HepG2 (cell line): ENCODE data around the gene CCM2L. TPM values are rescaled to one million over a fixed set of nuclear protein-coding genes. Genes with fewer than 3 reads are reported as not detected.
A peak's percentile ranks its signal among the peaks of the same experiment; 100 is the strongest.

Experiments
- ATAC-seq: fragments of 200-7000 bp; cut with Tn5 transposase; 3 replicates; pipeline ENCODE4 v1.9.1; 2020; ENCODE audit warnings: mild to moderate bottlenecking, moderate library complexity
- BruUV-seq: library from RNA; stranded (reverse); fragments of 400-500 nt; replicated peaks from 2 replicates; lab custom pipeline; 2021; lab: Mats Ljungman, UMichigan
- CTCF ChIA-PET: fragments of 300-600 bp; formaldehyde crosslinking; extraction: SDS; loops from one replicate; lab custom pipeline; 2021; ENCODE audit warnings: low total read pairs, inconsistent platforms, low intra/inter-chr PET ratio; lab: Yijun Ruan, JAX
- POLR2A ChIA-PET: fragments of 350-600 bp; sonication (Branson Sonifier 250); formaldehyde crosslinking; loops from one replicate; lab custom pipeline; 2020; ENCODE audit warnings: antibody characterized with exemption, inconsistent platforms; lab: Yijun Ruan, JAX
- DNase-seq: peaks from one replicate; pipeline ENCODE4 v3.0.0-alpha.2; 2015; ENCODE audit warnings: low spot score
- FAIRE-seq: peaks from 3 replicates; lab custom pipeline; 2011; peaks lifted over from hg19 to GRCh38; lab: Jason Lieb, UNC
- H2AFZ ChIP-seq: one replicate; pipeline ENCODE4 v1.6.1; 2011; ENCODE audit warnings: low read length, inconsistent platforms
- H3K27ac ChIP-seq: fragments of 300-600 bp; 3 replicates; pipeline ENCODE4 v1.8.0; 2011; ENCODE audit warnings: mixed run types, mild to moderate bottlenecking, mixed read lengths, low read length, inconsistent platforms; ENCODE audit not compliant: insufficient read depth; ENCODE audit errors: extremely low read length
- H3K27me3 ChIP-seq, 2 experiments: fragments of 200-600 bp in 1 of 2; 2 replicates in 1 of 2; 3 replicates in 1 of 2; pipeline versions ENCODE4 v1.6.0 to v1.8.0; 2011; ENCODE audit warnings: low read length in 2 of 2, mild to moderate bottlenecking in 2 of 2, moderate library complexity in 2 of 2, inconsistent platforms in 1 of 2; ENCODE audit not compliant: insufficient read depth in 2 of 2, control insufficient read depth in 1 of 2
- H3K36me3 ChIP-seq, 2 experiments: fragments of 200-600 bp in 1 of 2; replicated peaks in 1 of 2; 2 replicates in 1 of 2; 3 replicates in 1 of 2; pipeline versions ENCODE4 v1.5.1 to v1.8.0; 2011; ENCODE audit warnings: low read length in 2 of 2, inconsistent platforms in 1 of 2; ENCODE audit not compliant: insufficient read depth in 2 of 2, control insufficient read depth in 1 of 2
- H3K4me1 ChIP-seq: 2 replicates; pipeline ENCODE4 v1.5.1; 2012; ENCODE audit warnings: low read length, inconsistent platforms; ENCODE audit not compliant: insufficient read depth
- H3K4me2 ChIP-seq: 2 replicates; pipeline ENCODE4 v1.6.0; 2011; ENCODE audit warnings: low read depth, low read length, inconsistent platforms
- H3K4me3 ChIP-seq, 3 experiments: fragments of 200-600 bp in 1 of 3; sonication (generic), shearing (Covaris generic) in 1 of 3; replicated peaks in 1 of 3; 2 replicates each; pipeline ENCODE4 v1.5.1; 2011 to 2016; ENCODE audit warnings: low read length in 3 of 3, inconsistent platforms in 2 of 3, low read depth in 2 of 3, mild to moderate bottlenecking in 2 of 3, control low read depth in 1 of 3, mixed read lengths in 1 of 3; ENCODE audit not compliant: insufficient read depth in 1 of 3
- H3K79me2 ChIP-seq: one replicate; pipeline ENCODE4 v1.6.1; 2011; ENCODE audit warnings: low read length, inconsistent platforms; ENCODE audit not compliant: insufficient read depth
- H3K9ac ChIP-seq: 2 replicates; pipeline ENCODE4 v1.6.0; 2011; ENCODE audit warnings: mild to moderate bottlenecking, low read depth, low read length, inconsistent platforms; ENCODE audit not compliant: insufficient read depth
- H3K9me3 ChIP-seq: 2 replicates; pipeline ENCODE4 v1.5.1; 2012; ENCODE audit warnings: mild to moderate bottlenecking, low read length
- H4K20me1 ChIP-seq: 2 replicates; pipeline ENCODE4 v1.6.0; 2011; ENCODE audit warnings: inconsistent platforms, mild to moderate bottlenecking, low read length, moderate library complexity; ENCODE audit not compliant: insufficient read depth
- ATM ChIP-seq: fragments of 450-650 bp; IDR thresholded peaks from 2 replicates; pipeline ENCODE4 v1.7.1; 2017; ENCODE audit warnings: mild to moderate bottlenecking, borderline replicate concordance
- FOXK2 ChIP-seq: fragments of 450-650 bp; IDR thresholded peaks from 2 replicates; pipeline ENCODE4 v1.6.1; 2016
- WGBS: methylation state at CpG from one replicate; pipeline ENCODE4 v1.1.6; 2017; ENCODE audit warnings: low lambda C conversion rate; 5-methylcytosine and 5-hydroxymethylcytosine counted together
- in situ Hi-C: cut with HindIII; loops from 2 replicates; pipeline ENCODE4 v1.10.0; 2017; ENCODE audit warnings: low pct_unique_long_range_greater_than_20kb; ENCODE audit not compliant: extremely low pct_ligation_motif_present
- intact Hi-C: fragments of 100-400 bp; cut with micrococcal nuclease; formaldehyde crosslinking; loops from one replicate; pipeline ENCODE4 v1.10.0; 2022; ENCODE audit not compliant: unreplicated experiment
- polyA plus RNA-seq, 8 experiments: library from polyadenylated mRNA; depleted of rRNA in 3 of 8; stranded (reverse) in 7 of 8; unstranded in 1 of 8; fragments of >200 nt; fragmentation: Illumina TruSeq in 4 of 8; extraction: Trizol in 4 of 8; gene quantifications; 2 replicates each; pipeline versions ENCODE4 v1.2.1 to v1.2.3, GENCODE V29; 2011 to 2016; ENCODE audit warnings: low read depth in 4 of 8, missing spikeins in 1 of 8, mixed read lengths in 1 of 8; ENCODE audit not compliant: insufficient read depth in 1 of 8
- total RNA-seq, 5 experiments: library from RNA; depleted of rRNA; stranded (reverse); fragments of >200 nt; fragmentation: Illumina TruSeq; extraction: Trizol; gene quantifications; 2 replicates each; pipeline ENCODE4 v1.2.3, GENCODE V29; 2016; ENCODE audit warnings: low read depth in 1 of 5
- TF ChIP-seq, protein P1 (sequence below): sonication (generic); formaldehyde crosslinking; IDR thresholded peaks from 2 replicates; pipeline ENCODE4 v1.4.0; 2020; ENCODE audit warnings: missing genetic modification reagents, borderline replicate concordance
- TF ChIP-seq, protein P2 (sequence below): sonication (generic); formaldehyde crosslinking; IDR thresholded peaks from 2 replicates; pipeline ENCODE4 v1.8.1; 2023; ENCODE audit warnings: mild to moderate bottlenecking, missing genetic modification reagents
- TF ChIP-seq, protein P3 (sequence below): IDR thresholded peaks from 2 replicates; pipeline ENCODE4 v1.6.1; 2016; ENCODE audit warnings: missing compliant biosample characterization, missing genetic modification reagents, borderline replicate concordance

The CCM2L gene
- total and polyA plus RNA-seq, 2 of the 13 experiments (the other 11 are each of a cell fraction or from before 2014, with no cell fraction given) = 0.15 TPM; not detected in 1

- 28% methylated on average over 18 of the region's 18 CpGs for WGBS
- no peak for ATAC-seq
- no peak overlapping the region for H3K4me3 ChIP-seq
Measured at GRCh38 chr20:31996996-31997395, 13.2 kb upstream of the CCM2L start.

DNA sequence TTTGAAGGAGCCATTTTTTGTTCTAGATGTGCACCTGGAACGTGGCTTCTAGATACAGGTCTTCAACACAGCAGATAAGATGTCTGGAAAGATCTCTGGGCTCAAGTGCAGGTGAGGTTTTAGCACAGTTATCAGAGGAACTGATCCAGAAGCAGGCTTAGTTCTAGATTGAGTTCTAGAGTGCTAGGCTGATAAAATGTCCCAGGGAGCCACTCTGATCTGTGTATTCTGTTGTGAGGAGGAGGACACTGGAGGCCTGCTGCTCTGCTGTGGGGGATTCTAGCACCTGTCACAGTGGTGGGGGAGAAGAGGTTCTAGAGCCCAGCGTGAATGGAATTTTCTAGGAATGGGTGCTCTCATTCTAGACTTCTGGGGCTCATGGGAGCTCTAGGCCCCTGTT lies 12.0 kb upstream of the CCM2L start:
- TF ChIP-seq, protein P1, sequence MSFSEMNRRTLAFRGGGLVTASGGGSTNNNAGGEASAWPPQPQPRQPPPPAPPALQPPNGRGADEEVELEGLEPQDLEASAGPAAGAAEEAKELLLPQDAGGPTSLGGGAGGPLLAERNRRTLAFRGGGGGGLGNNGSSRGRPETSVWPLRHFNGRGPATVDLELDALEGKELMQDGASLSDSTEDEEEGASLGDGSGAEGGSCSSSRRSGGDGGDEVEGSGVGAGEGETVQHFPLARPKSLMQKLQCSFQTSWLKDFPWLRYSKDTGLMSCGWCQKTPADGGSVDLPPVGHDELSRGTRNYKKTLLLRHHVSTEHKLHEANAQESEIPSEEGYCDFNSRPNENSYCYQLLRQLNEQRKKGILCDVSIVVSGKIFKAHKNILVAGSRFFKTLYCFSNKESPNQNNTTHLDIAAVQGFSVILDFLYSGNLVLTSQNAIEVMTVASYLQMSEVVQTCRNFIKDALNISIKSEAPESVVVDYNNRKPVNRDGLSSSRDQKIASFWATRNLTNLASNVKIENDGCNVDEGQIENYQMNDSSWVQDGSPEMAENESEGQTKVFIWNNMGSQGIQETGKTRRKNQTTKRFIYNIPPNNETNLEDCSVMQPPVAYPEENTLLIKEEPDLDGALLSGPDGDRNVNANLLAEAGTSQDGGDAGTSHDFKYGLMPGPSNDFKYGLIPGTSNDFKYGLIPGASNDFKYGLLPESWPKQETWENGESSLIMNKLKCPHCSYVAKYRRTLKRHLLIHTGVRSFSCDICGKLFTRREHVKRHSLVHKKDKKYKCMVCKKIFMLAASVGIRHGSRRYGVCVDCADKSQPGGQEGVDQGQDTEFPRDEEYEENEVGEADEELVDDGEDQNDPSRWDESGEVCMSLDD = no peak
- TF ChIP-seq, protein P2, sequence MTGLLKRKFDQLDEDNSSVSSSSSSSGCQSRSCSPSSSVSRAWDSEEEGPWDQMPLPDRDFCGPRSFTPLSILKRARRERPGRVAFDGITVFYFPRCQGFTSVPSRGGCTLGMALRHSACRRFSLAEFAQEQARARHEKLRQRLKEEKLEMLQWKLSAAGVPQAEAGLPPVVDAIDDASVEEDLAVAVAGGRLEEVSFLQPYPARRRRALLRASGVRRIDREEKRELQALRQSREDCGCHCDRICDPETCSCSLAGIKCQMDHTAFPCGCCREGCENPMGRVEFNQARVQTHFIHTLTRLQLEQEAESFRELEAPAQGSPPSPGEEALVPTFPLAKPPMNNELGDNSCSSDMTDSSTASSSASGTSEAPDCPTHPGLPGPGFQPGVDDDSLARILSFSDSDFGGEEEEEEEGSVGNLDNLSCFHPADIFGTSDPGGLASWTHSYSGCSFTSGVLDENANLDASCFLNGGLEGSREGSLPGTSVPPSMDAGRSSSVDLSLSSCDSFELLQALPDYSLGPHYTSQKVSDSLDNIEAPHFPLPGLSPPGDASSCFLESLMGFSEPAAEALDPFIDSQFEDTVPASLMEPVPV (CRISPR knock-in tag) = no peak
- TF ChIP-seq ATM = no peak
- TF ChIP-seq, protein P3, sequence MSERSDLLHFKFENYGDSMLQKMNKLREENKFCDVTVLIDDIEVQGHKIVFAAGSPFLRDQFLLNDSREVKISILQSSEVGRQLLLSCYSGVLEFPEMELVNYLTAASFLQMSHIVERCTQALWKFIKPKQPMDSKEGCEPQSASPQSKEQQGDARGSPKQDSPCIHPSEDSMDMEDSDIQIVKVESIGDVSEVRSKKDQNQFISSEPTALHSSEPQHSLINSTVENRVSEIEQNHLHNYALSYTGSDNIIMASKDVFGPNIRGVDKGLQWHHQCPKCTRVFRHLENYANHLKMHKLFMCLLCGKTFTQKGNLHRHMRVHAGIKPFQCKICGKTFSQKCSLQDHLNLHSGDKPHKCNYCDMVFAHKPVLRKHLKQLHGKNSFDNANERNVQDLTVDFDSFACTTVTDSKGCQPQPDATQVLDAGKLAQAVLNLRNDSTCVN (CRISPR knock-in tag) = peak; percentile 66; the same call in 1 of the 2 replicates
- ChIA-PET CTCF (no interaction called here), POLR2A (no interaction called here)
- H3K9ac ChIP-seq = no peak overlapping the region
- no peaks in the 10 kb centered on the region for H3K9me3 ChIP-seq
- no peak for DNase-seq
- intact Hi-C loops = no loop called here
- peaks cover 18 to 55% of the 10 kb centered on the region in 2 experiments for H3K27me3 ChIP-seq
- no peak for FAIRE-seq
- BruUV-seq = no TSS peak
- WGBS = 9% methylated on average over 2 of the region's 2 CpGs
- in situ Hi-C loops = no loop called here
- no peaks in the 10 kb centered on the region for H3K79me2 ChIP-seq
- H2AFZ ChIP-seq = no peak overlapping the region
- no peaks in the 10 kb centered on the region for H3K36me3 ChIP-seq
- H3K4me2 ChIP-seq = no peak overlapping the region
- peaks cover 8% of the 10 kb centered on the region; the same call in 1 of the 2 replicates for H4K20me1 ChIP-seq
- H3K4me1 ChIP-seq = no peaks in the 10 kb centered on the region
- no peak for ATAC-seq
- no peak overlapping the region for H3K4me3 ChIP-seq
- no peak overlapping the region for H3K27ac ChIP-seq

More at GRCh38 chr20:31996996-31997395, 13.2 kb upstream of the CCM2L start:
- in situ Hi-C loops = no loop called here
- no peaks in the 10 kb centered on the region for H3K9me3 ChIP-seq
- FAIRE-seq = no peak
- peaks cover 8% of the 10 kb centered on the region; the same call in 1 of the 2 replicates for H4K20me1 ChIP-seq
- no peaks in the 10 kb centered on the region for H3K4me1 ChIP-seq
- POLR2A ChIA-PET = no interaction called here
- H3K27me3 ChIP-seq = peaks cover 18 to 66% of the 10 kb centered on the region in 2 experiments
- no peaks in the 10 kb centered on the region for H3K36me3 ChIP-seq
- H3K27ac ChIP-seq = no peak overlapping the region
- H3K4me2 ChIP-seq = no peak overlapping the region
- no peak for DNase-seq
- BruUV-seq = no TSS peak
- no peak overlapping the region for H2AFZ ChIP-seq
- no peaks in the 10 kb centered on the region for H3K79me2 ChIP-seq
- no peak for TF ChIP-seq FOXK2
- TF ChIP-seq, all 625 proteins: peak for 0
- intact Hi-C loops = no loop called here
- CTCF ChIA-PET = no interaction called here
- no peak overlapping the region for H3K9ac ChIP-seq
